Upper lobe of right lung (tissue), 1 donor: ENCODE data around the gene GRID1. TPM values are rescaled to one million over a fixed set of nuclear protein-coding genes. Genes with fewer than 3 reads are reported as not detected.

Experiments
- ATAC-seq: fragments of 200-7000 bp; cut with Tn5 transposase; one replicate; pipeline ENCODE4 v1.9.1; 2020; ENCODE audit warnings: mild to moderate bottlenecking, moderate library complexity
- DNase-seq: peaks from one replicate; pipeline ENCODE4 v3.0.0-alpha.2; 2020
- H3K27ac ChIP-seq: fragments of 200-600 bp; one replicate; pipeline ENCODE4 v1.8.0; 2022
- H3K27me3 ChIP-seq: fragments of 200-600 bp; one replicate; pipeline ENCODE4 v1.8.0; 2022; ENCODE audit warnings: mild to moderate bottlenecking
- H3K36me3 ChIP-seq: fragments of 200-600 bp; one replicate; pipeline ENCODE4 v1.8.0; 2022
- H3K4me1 ChIP-seq: fragments of 200-600 bp; one replicate; pipeline ENCODE4 v1.8.0; 2022
- H3K4me3 ChIP-seq: fragments of 200-600 bp; one replicate; pipeline ENCODE4 v1.8.0; 2022; ENCODE audit warnings: mild to moderate bottlenecking
- H3K9me3 ChIP-seq: fragments of 200-600 bp; one replicate; pipeline ENCODE4 v1.8.0; 2022
- CTCF ChIP-seq: fragments of 200-600 bp; IDR thresholded peaks from one replicate; pipeline ENCODE4 v1.8.0; 2022; ENCODE audit warnings: antibody characterized with exemption
- intact Hi-C: fragments of 100-400 bp; cut with DNase I; formaldehyde crosslinking; loops from one replicate; pipeline ENCODE4 v1.11.0; 2022
- total RNA-seq: library from RNA; stranded (reverse); fragmentation: NEBNext Ultra II Directional; extraction: Animal tissue kit (Norgen Biotek cat#: 25700); gene quantifications from one replicate; pipeline ENCODE4 v1.2.1, GENCODE V29; 2021
- donor health status: DM: no; HTN: yes; CAD: no; lungs with severe emphysema.

The GRID1 gene
- total RNA-seq, 1 donor from 2014 or later, result 3.0 TPM

GRCh38 chr10:86172301-86172700, 194.3 kb downstream of the GRID1 start:
- DNase-seq (no peak), ATAC-seq (no peak)
- intact Hi-C loops, result no loop called here
- no peaks in the 10 kb centered on the region for H3K4me1 ChIP-seq
- H3K27ac ChIP-seq, result no peak overlapping the region
- no peaks in the 10 kb centered on the region for H3K9me3 ChIP-seq
- no peaks in the 10 kb centered on the region for H3K27me3 ChIP-seq
- H3K4me3 ChIP-seq, result no peak overlapping the region
- TF ChIP-seq CTCF, result no peak
- no peaks in the 10 kb centered on the region for H3K36me3 ChIP-seq

GRCh38 chr10:86170255-86171108, 196.1 kb downstream of the GRID1 start:
- no peak overlapping the region for H3K4me3 ChIP-seq
- no peak for TF ChIP-seq CTCF
- no peaks in the 10 kb centered on the region for H3K27me3 ChIP-seq
- no peaks in the 10 kb centered on the region for H3K9me3 ChIP-seq
- no peaks in the 10 kb centered on the region for H3K4me1 ChIP-seq
- intact Hi-C loops, result no loop called here
- ATAC-seq (no peak), DNase-seq (peak; percentile 16)
- no peaks in the 10 kb centered on the region for H3K36me3 ChIP-seq
- no peak overlapping the region for H3K27ac ChIP-seq

GRCh38 chr10:86169506-86170254, 196.9 kb downstream of the GRID1 start:
- Histone ChIP-seq H3K9me3 (no peaks in the 10 kb centered on the region), H3K27ac (no peak overlapping the region), H3K36me3 (no peaks in the 10 kb centered on the region), H3K27me3 (no peaks in the 10 kb centered on the region), H3K4me1 (no peaks in the 10 kb centered on the region), H3K4me3 (no peak overlapping the region)
- peak; percentile 53 for DNase-seq
- TF ChIP-seq CTCF, result no peak
- ATAC-seq, result no peak
- intact Hi-C loops, result no loop called here

GRCh38 chr10:86169066-86169465, 197.5 kb downstream of the GRID1 start:
- ATAC-seq (no peak), DNase-seq (peak; percentile 16)
- no peak overlapping the region for H3K27ac ChIP-seq
- no peaks in the 10 kb centered on the region for H3K27me3 ChIP-seq
- no peak for TF ChIP-seq CTCF
- no peaks in the 10 kb centered on the region for H3K9me3 ChIP-seq
- intact Hi-C loops, result no loop called here
- H3K4me3 ChIP-seq, result no peak overlapping the region
- H3K4me1 ChIP-seq, result no peaks in the 10 kb centered on the region
- no peaks in the 10 kb centered on the region for H3K36me3 ChIP-seq

GRCh38 chr10:86168256-86168655, 198.3 kb downstream of the GRID1 start:
- H3K9me3 ChIP-seq, result no peaks in the 10 kb centered on the region
- H3K36me3 ChIP-seq, result no peaks in the 10 kb centered on the region
- intact Hi-C loops, result no loop called here
- H3K27me3 ChIP-seq, result no peaks in the 10 kb centered on the region
- DNase-seq (peak; percentile 40), ATAC-seq (no peak)
- H3K4me3 ChIP-seq, result no peak overlapping the region
- no peak for TF ChIP-seq CTCF
- no peaks in the 10 kb centered on the region for H3K4me1 ChIP-seq
- no peak overlapping the region for H3K27ac ChIP-seq
